Body of pancreas (tissue), 4 donors: ENCODE measurements around the gene SLC39A1.

Experiments used
- CTCF ChIP-seq, 7 experiments: fragments of 450-650 bp in 4 of 7; fragments of 200-600 bp in 3 of 7; sonication (generic) in 3 of 7; IDR thresholded peaks; one replicate each; pipeline ENCODE4 v1.5.1; 2016 to 2019; ENCODE audit warnings: antibody characterized with exemption in 7 of 7
- POLR2A ChIP-seq, 3 donors: fragments of 450-650 bp; IDR thresholded peaks; one replicate each; pipeline ENCODE4 v1.6.1; 2016; ENCODE audit warnings: antibody characterized with exemption in 3 of 3, mild to moderate bottlenecking in 2 of 3

GRCh38 chr1:153957744-153958110, 5.6 kb downstream of the SLC39A1 start:
- TF ChIP-seq CTCF (IDR thresholded peaks at IDR 0.05) (no peak), POLR2A (IDR thresholded peaks at IDR 0.05) (no peak)
